GM06990 (cell line): ENCODE measurements around the gene HS3ST3A1.
A peak's percentile ranks its signal among the peaks of the same experiment; 100 is the strongest.

Experiments used
- DNase-seq: peaks from one replicate; pipeline ENCODE4 v3.0.0-alpha.2; 2011; ENCODE audit not compliant: insufficient read length; ENCODE audit errors: extremely low read depth
- H3K27me3 ChIP-seq: replicated peaks from 2 replicates; pipeline ENCODE4 v1.6.0; 2011; ENCODE audit warnings: low read length; ENCODE audit not compliant: control insufficient read depth, insufficient read depth
- H3K36me3 ChIP-seq: 2 replicates; pipeline ENCODE4 v1.5.1; 2011; ENCODE audit warnings: low read length; ENCODE audit not compliant: control insufficient read depth, insufficient read depth
- H3K4me3 ChIP-seq: replicated peaks from 2 replicates; pipeline ENCODE4 v1.5.1; 2011; ENCODE audit warnings: low read depth, mild to moderate bottlenecking, control low read depth, low read length
- CTCF ChIP-seq: IDR thresholded peaks from 2 replicates; pipeline ENCODE4 v1.5.1; 2011; ENCODE audit warnings: low read length, control low read depth, mild to moderate bottlenecking, inconsistent platforms; ENCODE audit not compliant: insufficient read depth, poor library complexity, severe bottlenecking

HS3ST3A1 gene

GRCh38 chr17:13597723-13598347, 3.9 kb downstream of the HS3ST3A1 start:
- Histone ChIP-seq H3K4me3 (no peak overlapping the region), H3K27me3 (no peaks in the 10 kb centered on the region), H3K36me3 (no peaks in the 10 kb centered on the region)
- TF ChIP-seq CTCF = peak; percentile 70
- DNase-seq = no peak

GRCh38 chr17:13596241-13596923, 5.3 kb downstream of the HS3ST3A1 start:
- H3K27me3 ChIP-seq = no peaks in the 10 kb centered on the region
- H3K36me3 ChIP-seq = no peaks in the 10 kb centered on the region
- no peak for TF ChIP-seq CTCF
- no peak overlapping the region for H3K4me3 ChIP-seq
- no peak for DNase-seq

GRCh38 chr17:13595599-13595899, 6.2 kb downstream of the HS3ST3A1 start:
- no peak for TF ChIP-seq CTCF
- H3K27me3 ChIP-seq = no peaks in the 10 kb centered on the region
- H3K36me3 ChIP-seq = no peaks in the 10 kb centered on the region
- H3K4me3 ChIP-seq = no peak overlapping the region
- DNase-seq = no peak

- Histone ChIP-seq H3K36me3 (no peaks in the 10 kb centered on the region), H3K27me3 (no peaks in the 10 kb centered on the region), H3K4me3 (no peak overlapping the region)
- peak; percentile 76 for TF ChIP-seq CTCF
- no peak for DNase-seq
Measured at GRCh38 chr17:13594762-13595598, 6.7 kb downstream of the HS3ST3A1 start.

- DNase-seq = no peak
- H3K4me3 ChIP-seq = no peak overlapping the region
- H3K27me3 ChIP-seq = no peaks in the 10 kb centered on the region
- H3K36me3 ChIP-seq = no peaks in the 10 kb centered on the region
- TF ChIP-seq CTCF = no peak
Measured at GRCh38 chr17:13594310-13594709, 7.4 kb downstream of the HS3ST3A1 start.
